H9 (cell line): Measurements from ENCODE around the gene GNB1L. TPM values are rescaled to one million over a fixed set of nuclear protein-coding genes. Genes with fewer than 3 reads are reported as not detected.

ENCODE experiments used
- DNase-seq: peaks from one replicate; pipeline ENCODE4 v3.0.0-alpha.2; 2017
- H2AFZ ChIP-seq: one replicate; pipeline ENCODE4 v1.6.1; 2013; ENCODE audit warnings: mild to moderate bottlenecking, low read length, control low read depth, moderate library complexity
- H2AK5ac ChIP-seq: 2 replicates; pipeline ENCODE4 v1.6.1; 2013; ENCODE audit warnings: low read length, control low read depth, mixed read lengths; ENCODE audit not compliant: insufficient read length
- H2BK120ac ChIP-seq: one replicate; pipeline ENCODE4 v1.6.1; 2013; ENCODE audit warnings: low read depth, mild to moderate bottlenecking, low read length, control low read depth, inconsistent platforms; ENCODE audit not compliant: poor library complexity, severe bottlenecking
- H2BK12ac ChIP-seq: 2 replicates; pipeline ENCODE4 v1.6.1; 2013; ENCODE audit warnings: low read length, control low read depth, mixed read lengths, low read depth; ENCODE audit not compliant: insufficient read length
- H2BK15ac ChIP-seq: 2 replicates; pipeline ENCODE4 v1.6.1; 2013; ENCODE audit warnings: low read depth, low read length, control low read depth
- H2BK20ac ChIP-seq: one replicate; pipeline ENCODE4 v1.6.1; 2013; ENCODE audit warnings: low read depth, mild to moderate bottlenecking, low read length, control low read depth, inconsistent platforms; ENCODE audit not compliant: poor library complexity, severe bottlenecking
- H2BK5ac ChIP-seq: 2 replicates; pipeline ENCODE4 v1.6.1; 2013; ENCODE audit warnings: low read length, control low read depth, mixed read lengths; ENCODE audit not compliant: insufficient read length
- H3K14ac ChIP-seq: 2 replicates; pipeline ENCODE4 v1.6.1; 2013; ENCODE audit warnings: low read length, control low read depth; ENCODE audit not compliant: insufficient read depth
- H3K18ac ChIP-seq: 2 replicates; pipeline ENCODE4 v1.6.1; 2013; ENCODE audit warnings: low read depth, mild to moderate bottlenecking, mixed read lengths, low read length, control low read depth; ENCODE audit not compliant: insufficient read length
- H3K23ac ChIP-seq: 2 replicates; pipeline ENCODE4 v1.6.1; 2013; ENCODE audit warnings: low read length, control low read depth, mixed read lengths, low read depth; ENCODE audit not compliant: insufficient read length
- H3K23me2 ChIP-seq: 2 replicates; pipeline ENCODE4 v1.6.1; 2013; ENCODE audit warnings: low read depth, mild to moderate bottlenecking, mixed read lengths, low read length, control low read depth; ENCODE audit not compliant: insufficient read length, poor library complexity, severe bottlenecking
- H3K27ac ChIP-seq: 2 replicates; pipeline ENCODE4 v1.5.1; 2013; ENCODE audit warnings: low read length, control low read depth, mixed read lengths, low read depth; ENCODE audit not compliant: insufficient read length
- H3K27me3 ChIP-seq: 2 replicates; pipeline ENCODE4 v1.6.1; 2013; ENCODE audit warnings: low read length, control low read depth, inconsistent platforms; ENCODE audit not compliant: insufficient read depth
- H3K4ac ChIP-seq: 2 replicates; pipeline ENCODE4 v1.6.1; 2013; ENCODE audit warnings: low read depth, mild to moderate bottlenecking, control low read depth, inconsistent platforms, low read length, moderate library complexity
- H3K4me1 ChIP-seq: 2 replicates; pipeline ENCODE4 v1.6.1; 2013; ENCODE audit warnings: low read length, control low read depth, inconsistent platforms; ENCODE audit not compliant: insufficient read depth
- H3K4me2 ChIP-seq: 2 replicates; pipeline ENCODE4 v1.6.1; 2013; ENCODE audit warnings: low read length, control low read depth, mixed read lengths; ENCODE audit not compliant: insufficient read length, insufficient read depth
- H3K56ac ChIP-seq: 2 replicates; pipeline ENCODE4 v1.6.1; 2013; ENCODE audit warnings: low read depth, mild to moderate bottlenecking, mixed read lengths, low read length, control low read depth; ENCODE audit not compliant: insufficient read length
- H3K79me1 ChIP-seq: 2 replicates; pipeline ENCODE4 v1.6.1; 2013; ENCODE audit warnings: low read depth, mild to moderate bottlenecking, moderate library complexity, low read length, control low read depth, inconsistent platforms; ENCODE audit not compliant: insufficient read depth, poor library complexity, severe bottlenecking
- H3K79me2 ChIP-seq: 2 replicates; pipeline ENCODE4 v1.6.1; 2013; ENCODE audit warnings: low read length, control low read depth, inconsistent platforms; ENCODE audit not compliant: insufficient read depth
- H3K9ac ChIP-seq: 2 replicates; pipeline ENCODE4 v1.6.1; 2013; ENCODE audit warnings: low read length, control low read depth, mixed read lengths; ENCODE audit not compliant: insufficient read length; ENCODE audit errors: extremely low read depth
- H3K9me3 ChIP-seq: one replicate; pipeline ENCODE4 v1.6.1; 2013; ENCODE audit warnings: low read depth, low read length, inconsistent platforms; ENCODE audit not compliant: control insufficient read depth
- H3T11ph ChIP-seq: one replicate; pipeline ENCODE4 v1.6.1; 2013; ENCODE audit warnings: mild to moderate bottlenecking, low read length, control low read depth, inconsistent platforms
- H4K20me1 ChIP-seq: one replicate; pipeline ENCODE4 v1.6.1; 2013; ENCODE audit not compliant: control insufficient read depth, insufficient read length, insufficient read depth
- H4K5ac ChIP-seq: 2 replicates; pipeline ENCODE4 v1.6.1; 2013; ENCODE audit warnings: low read depth, mild to moderate bottlenecking, mixed read lengths, low read length, control low read depth; ENCODE audit not compliant: insufficient read length
- H4K8ac ChIP-seq: replicated peaks from 2 replicates; pipeline ENCODE4 v1.6.1; 2013; ENCODE audit warnings: low read length, control low read depth, mixed read lengths, low read depth; ENCODE audit not compliant: insufficient read length
- H4K91ac ChIP-seq: 2 replicates; pipeline ENCODE4 v1.6.1; 2013; ENCODE audit warnings: low read depth, mild to moderate bottlenecking, moderate library complexity, mixed read lengths, low read length, control low read depth; ENCODE audit not compliant: insufficient read length
- H3K27ac Mint-ChIP-seq, 3 experiments: 2 replicates in 2 of 3; 3 replicates in 1 of 3; pipeline ENCODE4 v1.8.0; 2020 to 2021; ENCODE audit warnings: mixed read lengths in 3 of 3, mild to moderate bottlenecking in 1 of 3, moderate library complexity in 1 of 3
- H3K27me3 Mint-ChIP-seq: 2 replicates; pipeline ENCODE4 v1.8.0; 2021; ENCODE audit warnings: low read depth, mild to moderate bottlenecking, moderate library complexity, mixed read lengths
- H3K36me3 Mint-ChIP-seq, 3 experiments: 2 replicates in 2 of 3; 3 replicates in 1 of 3; pipeline ENCODE4 v1.8.0; 2020 to 2021; ENCODE audit warnings: low read depth in 3 of 3, mixed read lengths in 3 of 3; ENCODE audit not compliant: insufficient read depth in 1 of 3
- H3K4me1 Mint-ChIP-seq, 2 experiments: 2 replicates each; pipeline ENCODE4 v1.8.0; 2020; ENCODE audit warnings: mixed read lengths in 2 of 2
- H3K4me3 Mint-ChIP-seq, 2 experiments: 2 replicates in 1 of 2; 3 replicates in 1 of 2; pipeline ENCODE4 v1.8.0; 2020 to 2021; ENCODE audit warnings: mild to moderate bottlenecking in 2 of 2, mixed read lengths in 2 of 2, moderate library complexity in 1 of 2
- H3K9me3 Mint-ChIP-seq, 2 experiments: 2 replicates in 1 of 2; 3 replicates in 1 of 2; pipeline ENCODE4 v1.8.0; 2020; ENCODE audit warnings: mild to moderate bottlenecking in 2 of 2, mixed read lengths in 2 of 2, moderate library complexity in 1 of 2
- CTCF ChIP-seq: fragments of 200-600 bp; sonication (generic); conservative IDR thresholded peaks from 3 replicates; pipeline ENCODE4 v1.8.0; 2021; ENCODE audit warnings: antibody characterized with exemption, mild to moderate bottlenecking
- WGBS: extraction: QIAGEN DNeasy Blood & Tissue Kit; methylation state at CpG from one replicate; pipeline ENCODE4 v1.1.7; 2013; ENCODE audit warnings: missing lambda C conversion rate, low lambda C conversion rate, mixed read lengths; ENCODE audit not compliant: insufficient read length; ENCODE audit errors: extremely low coverage; 5-methylcytosine and 5-hydroxymethylcytosine counted together
- total RNA-seq: library from RNA; stranded (reverse); gene quantifications from 2 replicates; pipeline ENCODE4 v1.2.1, GENCODE V29; 2021

GNB1L gene
- total RNA-seq, 1 experiment from 2014 or later: 22.4 TPM

- no peak overlapping the region for H3K27ac ChIP-seq
- H3K14ac ChIP-seq: no peak overlapping the region
- H4K5ac ChIP-seq: no peak overlapping the region
- no peak overlapping the region for H2BK120ac ChIP-seq
- H4K8ac ChIP-seq: no peak overlapping the region
- H3K9me3 Mint-ChIP-seq: no peaks in the 10 kb centered on the region
- H3K4me2 ChIP-seq: no peak overlapping the region
- no peak overlapping the region for H2BK15ac ChIP-seq
- H4K91ac ChIP-seq: no peak overlapping the region
- H3K4me1 Mint-ChIP-seq: peaks cover 0 to 8% of the 10 kb centered on the region in 2 experiments; a peak in 2 of 4 replicates
- H3K79me1 ChIP-seq: no peaks in the 10 kb centered on the region
- H3K18ac ChIP-seq: no peak overlapping the region
- H3K4me1 ChIP-seq: no peaks in the 10 kb centered on the region
- DNase-seq: no peak
- no peaks in the 10 kb centered on the region for H3K27me3 ChIP-seq
- no peak overlapping the region for H2BK12ac ChIP-seq
- no peak overlapping the region for H2AK5ac ChIP-seq
- no peak overlapping the region for H3K23ac ChIP-seq
- no peaks in the 10 kb centered on the region for H4K20me1 ChIP-seq
- peaks cover 0 to 3% (median 2%) of the 10 kb centered on the region in 3 experiments; a peak in 2 of 7 replicates for H3K36me3 Mint-ChIP-seq
- no peak overlapping the region for H2AFZ ChIP-seq
- H3K9ac ChIP-seq: no peak overlapping the region
- no peak overlapping the region for H3T11ph ChIP-seq
- H2BK20ac ChIP-seq: no peak overlapping the region
- H3K79me2 ChIP-seq: no peaks in the 10 kb centered on the region
- no peaks in the 10 kb centered on the region for H3K9me3 ChIP-seq
- TF ChIP-seq CTCF: no peak
- no peak overlapping the region for H2BK5ac ChIP-seq
- no CpG with 5 or more reads among the region's 35 CpGs for WGBS
- H3K23me2 ChIP-seq: peaks cover 3% of the 10 kb centered on the region
- H3K4me3 Mint-ChIP-seq: no peak overlapping the region
- peak overlapping the region in 1 of 3 experiments; percentile 21; a peak in 1 of 7 replicates for H3K27ac Mint-ChIP-seq
- H3K56ac ChIP-seq: no peak overlapping the region
- no peak overlapping the region for H3K4ac ChIP-seq
- no peaks in the 10 kb centered on the region; the same call in 1 of the 2 replicates for H3K27me3 Mint-ChIP-seq
These were observed 55.1 kb downstream of the GNB1L start for GRCh38 chr22:19799322-19800190.
